Epidermal melanocyte (primary cell): Measurements from ENCODE around the gene SDR9C7.
"Not testable (repeated sequence)": the region's sequence is repeated elsewhere in the genome, so short reads cannot be mapped to it uniquely, and the experiment has no call there.

Experiments
- DNase-seq: peaks from one replicate; pipeline ENCODE4 v3.0.0; 2011; ENCODE audit warnings: low spot score; ENCODE audit not compliant: insufficient read length

Gene SDR9C7

GRCh38 chr12:56916296-56916995, 17.8 kb downstream of the SDR9C7 start:
- no peak for DNase-seq

GRCh38 chr12:56914724-56915123, 19.5 kb downstream of the SDR9C7 start:
- no peak for DNase-seq

- DNase-seq = no peak
These were observed 20.0 kb downstream of the SDR9C7 start for GRCh38 chr12:56914256-56914655.

- DNase-seq = not testable (repeated sequence)
These were observed 24.8 kb downstream of the SDR9C7 start for GRCh38 chr12:56909403-56909802.

- no peak for DNase-seq
These were observed 26.1 kb downstream of the SDR9C7 start for GRCh38 chr12:56908136-56908535.

- no peak for DNase-seq
These were observed 28.4 kb downstream of the SDR9C7 start for GRCh38 chr12:56905852-56906251.

- DNase-seq = no peak
These were observed 30.8 kb downstream of the SDR9C7 start for GRCh38 chr12:56903374-56903773.

GRCh38 chr12:56901313-56901712, 32.9 kb downstream of the SDR9C7 start:
- DNase-seq = not testable (repeated sequence)

GRCh38 chr12:56900583-56900982, 33.6 kb downstream of the SDR9C7 start:
- DNase-seq = no peak

GRCh38 chr12:56898938-56899337, 35.3 kb downstream of the SDR9C7 start:
- no peak for DNase-seq

- no peak for DNase-seq
These were observed 36.3 kb downstream of the SDR9C7 start for GRCh38 chr12:56897844-56898361.

- DNase-seq = no peak
These were observed 38.1 kb downstream of the SDR9C7 start for GRCh38 chr12:56896082-56896481.

- no peak for DNase-seq
These were observed 39.4 kb downstream of the SDR9C7 start for GRCh38 chr12:56894698-56895368.

GRCh38 chr12:56891885-56892284, 42.3 kb downstream of the SDR9C7 start:
- DNase-seq = not testable (repeated sequence)

- no peak for DNase-seq
These were observed 47.9 kb downstream of the SDR9C7 start for GRCh38 chr12:56886319-56886718.

GRCh38 chr12:56885316-56885715, 48.9 kb downstream of the SDR9C7 start:
- DNase-seq = no peak

- no peak for DNase-seq
These were observed 49.8 kb downstream of the SDR9C7 start for GRCh38 chr12:56884421-56884820.

- not testable (repeated sequence) for DNase-seq
These were observed 51.8 kb downstream of the SDR9C7 start for GRCh38 chr12:56882407-56882806.

- DNase-seq = no peak
These were observed 53.8 kb downstream of the SDR9C7 start for GRCh38 chr12:56880125-56880992.

- not testable (repeated sequence) for DNase-seq
These were observed 54.7 kb downstream of the SDR9C7 start for GRCh38 chr12:56879240-56880124.

GRCh38 chr12:56878010-56878339, 56.2 kb downstream of the SDR9C7 start:
- no peak for DNase-seq
